Large intestine (tissue), 3 donors: ENCODE results near the gene NHSL2. TPM values are rescaled to one million over a fixed set of nuclear protein-coding genes. Genes with fewer than 3 reads are reported as not detected.

Experiments used
- DNase-seq, 2 donors: peaks; one replicate each; pipeline versions ENCODE4 v3.0.0 to v3.0.0-alpha.2; 2013
- H3K27ac ChIP-seq: one replicate; pipeline ENCODE4 v1.5.1; 2013; ENCODE audit warnings: low read length
- H3K27me3 ChIP-seq: 2 replicates; pipeline ENCODE4 v1.6.1; 2013; ENCODE audit warnings: low read length; ENCODE audit not compliant: control insufficient read depth, insufficient read depth
- H3K36me3 ChIP-seq: 2 replicates; pipeline ENCODE4 v1.6.1; 2013; ENCODE audit warnings: low read length; ENCODE audit not compliant: control insufficient read depth, insufficient read depth
- H3K4me1 ChIP-seq: one replicate; pipeline ENCODE4 v1.6.1; 2013; ENCODE audit warnings: low read length; ENCODE audit not compliant: control insufficient read depth, insufficient read depth
- H3K4me3 ChIP-seq: one replicate; pipeline ENCODE4 v1.5.1; 2013; ENCODE audit warnings: low read length
- H3K9me3 ChIP-seq: one replicate; pipeline ENCODE4 v1.6.1; 2013; ENCODE audit warnings: mild to moderate bottlenecking, low read depth, low read length, moderate library complexity; ENCODE audit not compliant: control insufficient read depth
- WGBS: methylation state at CpG from one replicate; pipeline ENCODE4 v1.1.5; 2013; ENCODE audit warnings: low lambda C conversion rate; ENCODE audit not compliant: insufficient coverage; 5-methylcytosine and 5-hydroxymethylcytosine counted together
- polyA plus RNA-seq: library from polyadenylated mRNA; unstranded; fragments of 120-200 nt; gene quantifications from one replicate; pipeline ENCODE4 v1.2.1, GENCODE V29; 2013

NHSL2 gene
- polyA plus RNA-seq, 1 donor = 3.3 TPM

- Histone ChIP-seq H3K27me3 (peaks cover 5% of the 10 kb centered on the region), H3K27ac (no peak overlapping the region), H3K36me3 (no peaks in the 10 kb centered on the region), H3K4me1 (no peaks in the 10 kb centered on the region), H3K9me3 (no peaks in the 10 kb centered on the region), H3K4me3 (no peak overlapping the region)
- WGBS = no CpG with 5 or more reads among the region's 9 CpGs
- no peak for DNase-seq
These were observed 227.3 kb downstream of the NHSL2 start for GRCh38 chrX:72137846-72138495.

- WGBS = no CpG with 5 or more reads among the region's 8 CpGs
- no peak overlapping the region for H3K27ac ChIP-seq
- H3K27me3 ChIP-seq = no peaks in the 10 kb centered on the region
These were observed 228.9 kb downstream of the NHSL2 start for GRCh38 chrX:72139538-72139937.

GRCh38 chrX:72141372-72142004, 230.8 kb downstream of the NHSL2 start:
- Histone ChIP-seq H3K9me3 (no peaks in the 10 kb centered on the region), H3K36me3 (no peaks in the 10 kb centered on the region), H3K4me1 (no peaks in the 10 kb centered on the region), H3K27ac (no peak overlapping the region), H3K27me3 (no peaks in the 10 kb centered on the region), H3K4me3 (no peak overlapping the region)
- DNase-seq = no peak
- no CpG with 5 or more reads among the region's 4 CpGs for WGBS

More at GRCh38 chrX:72139538-72139937, 228.9 kb downstream of the NHSL2 start:
- Histone ChIP-seq H3K4me3 (no peak overlapping the region), H3K9me3 (no peaks in the 10 kb centered on the region), H3K36me3 (no peaks in the 10 kb centered on the region), H3K4me1 (no peaks in the 10 kb centered on the region)
- no peak for DNase-seq

GRCh38 chrX:72142094-72142793, 231.6 kb downstream of the NHSL2 start:
- H3K36me3 ChIP-seq = no peaks in the 10 kb centered on the region
- no peaks in the 10 kb centered on the region for H3K9me3 ChIP-seq
- H3K27ac ChIP-seq = no peak overlapping the region
- WGBS = no CpG with 5 or more reads among the region's 8 CpGs
- H3K4me3 ChIP-seq = no peak overlapping the region
- H3K27me3 ChIP-seq = no peaks in the 10 kb centered on the region
- H3K4me1 ChIP-seq = no peaks in the 10 kb centered on the region
- peak in 1 of 2 donors; percentile 15 for DNase-seq

GRCh38 chrX:72142794-72143608, 232.4 kb downstream of the NHSL2 start:
- H3K36me3 ChIP-seq = no peaks in the 10 kb centered on the region
- WGBS = no CpG with 5 or more reads among the region's 11 CpGs
- no peak overlapping the region for H3K4me3 ChIP-seq
- H3K27ac ChIP-seq = no peak overlapping the region
- no peaks in the 10 kb centered on the region for H3K4me1 ChIP-seq
- no peak for DNase-seq
- H3K27me3 ChIP-seq = no peaks in the 10 kb centered on the region
- H3K9me3 ChIP-seq = no peaks in the 10 kb centered on the region

GRCh38 chrX:72143609-72143907, 232.9 kb downstream of the NHSL2 start:
- H3K27ac ChIP-seq = no peak overlapping the region
- H3K4me1 ChIP-seq = no peaks in the 10 kb centered on the region
- no peaks in the 10 kb centered on the region for H3K36me3 ChIP-seq
- no CpG with 5 or more reads among the region's 2 CpGs for WGBS
- H3K4me3 ChIP-seq = no peak overlapping the region
- no peaks in the 10 kb centered on the region for H3K27me3 ChIP-seq
- H3K9me3 ChIP-seq = no peaks in the 10 kb centered on the region
- no peak for DNase-seq

GRCh38 chrX:72145181-72145580, 234.5 kb downstream of the NHSL2 start:
- DNase-seq = no peak
- no CpG with 5 or more reads among the region's 2 CpGs for WGBS
- H3K27me3 ChIP-seq = no peaks in the 10 kb centered on the region
- H3K9me3 ChIP-seq = no peaks in the 10 kb centered on the region
- H3K4me3 ChIP-seq = no peak overlapping the region
- H3K36me3 ChIP-seq = no peaks in the 10 kb centered on the region
- no peaks in the 10 kb centered on the region for H3K4me1 ChIP-seq
- no peak overlapping the region for H3K27ac ChIP-seq

GRCh38 chrX:72146527-72146926, 235.9 kb downstream of the NHSL2 start:
- no CpG with 5 or more reads among the region's 2 CpGs for WGBS
- H3K9me3 ChIP-seq = no peaks in the 10 kb centered on the region
- no peaks in the 10 kb centered on the region for H3K36me3 ChIP-seq
- no peaks in the 10 kb centered on the region for H3K27me3 ChIP-seq
- no peak overlapping the region for H3K4me3 ChIP-seq
- DNase-seq = no peak
- no peaks in the 10 kb centered on the region for H3K4me1 ChIP-seq
- no peak overlapping the region for H3K27ac ChIP-seq

- Histone ChIP-seq H3K27me3 (no peaks in the 10 kb centered on the region), H3K9me3 (no peaks in the 10 kb centered on the region), H3K36me3 (no peaks in the 10 kb centered on the region), H3K27ac (no peak overlapping the region), H3K4me3 (no peak overlapping the region), H3K4me1 (no peaks in the 10 kb centered on the region)
- whole genome bisulfite sequencing = no CpG with 5 or more reads among the region's 3 CpGs
- no peak for DNase-seq
These were observed 248.1 kb downstream of the NHSL2 start for GRCh38 chrX:72158773-72159172.

- no peak overlapping the region for H3K27ac ChIP-seq
- WGBS = no CpG with 5 or more reads among the region's 10 CpGs
- no peaks in the 10 kb centered on the region for H3K9me3 ChIP-seq
- DNase-seq = no peak
- no peaks in the 10 kb centered on the region for H3K27me3 ChIP-seq
- no peak overlapping the region for H3K4me3 ChIP-seq
- H3K36me3 ChIP-seq = no peaks in the 10 kb centered on the region
- no peaks in the 10 kb centered on the region for H3K4me1 ChIP-seq
These were observed 249.1 kb downstream of the NHSL2 start for GRCh38 chrX:72159769-72160168.
